GM12891 (cell line): ENCODE results near the gene NBDY.

ENCODE experiments used
- POLR2A ChIP-seq: IDR thresholded peaks from 2 replicates; pipeline ENCODE4 v1.6.1; 2011; ENCODE audit warnings: low read depth, low read length, control low read depth
- POLR2AphosphoS5 ChIP-seq: IDR thresholded peaks from 2 replicates; pipeline ENCODE4 v1.6.1; 2011; ENCODE audit warnings: low read depth, low read length, control low read depth
- POU2F2 ChIP-seq: IDR thresholded peaks from 2 replicates; pipeline ENCODE4 v1.6.1; 2011; ENCODE audit warnings: low read depth, mild to moderate bottlenecking, control low read depth, low read length, moderate library complexity
- SPI1 ChIP-seq: IDR thresholded peaks from 2 replicates; pipeline ENCODE4 v1.6.1; 2011; ENCODE audit warnings: low read depth, low read length, control low read depth
- TAF1 ChIP-seq: IDR thresholded peaks from 2 replicates; pipeline ENCODE4 v1.6.1; 2011; ENCODE audit warnings: low read depth, low read length, control low read depth

DNA sequence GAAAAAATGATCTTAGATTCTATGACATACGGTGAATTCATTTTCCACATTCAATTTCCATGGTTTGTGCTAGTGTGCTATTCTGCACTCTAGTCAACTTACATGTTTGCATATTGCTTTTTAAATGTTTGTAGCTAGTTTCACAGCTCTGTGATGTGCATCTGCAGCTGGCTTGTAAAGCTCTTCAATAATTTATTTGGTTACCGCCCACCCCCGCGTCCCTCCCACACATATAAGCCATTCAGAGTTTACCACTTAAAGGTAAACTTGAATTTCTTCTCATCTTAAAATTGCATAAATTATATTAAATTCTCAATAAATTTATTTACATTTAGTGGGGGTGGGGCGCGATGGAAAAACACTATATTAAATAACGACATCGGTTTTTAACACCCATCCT, 291 bp upstream of the NBDY start:
- TF ChIP-seq POLR2A (no peak), SPI1 (no peak), POLR2AphosphoS5 (no peak), TAF1 (no peak), POU2F2 (no peak)
